ENCODE results near the gene MMEL1.
"Not testable (repeated sequence)": the region's sequence is repeated elsewhere in the genome, so short reads cannot be mapped to it uniquely, and the experiment has no call there.

MMEL1 gene

DNA sequence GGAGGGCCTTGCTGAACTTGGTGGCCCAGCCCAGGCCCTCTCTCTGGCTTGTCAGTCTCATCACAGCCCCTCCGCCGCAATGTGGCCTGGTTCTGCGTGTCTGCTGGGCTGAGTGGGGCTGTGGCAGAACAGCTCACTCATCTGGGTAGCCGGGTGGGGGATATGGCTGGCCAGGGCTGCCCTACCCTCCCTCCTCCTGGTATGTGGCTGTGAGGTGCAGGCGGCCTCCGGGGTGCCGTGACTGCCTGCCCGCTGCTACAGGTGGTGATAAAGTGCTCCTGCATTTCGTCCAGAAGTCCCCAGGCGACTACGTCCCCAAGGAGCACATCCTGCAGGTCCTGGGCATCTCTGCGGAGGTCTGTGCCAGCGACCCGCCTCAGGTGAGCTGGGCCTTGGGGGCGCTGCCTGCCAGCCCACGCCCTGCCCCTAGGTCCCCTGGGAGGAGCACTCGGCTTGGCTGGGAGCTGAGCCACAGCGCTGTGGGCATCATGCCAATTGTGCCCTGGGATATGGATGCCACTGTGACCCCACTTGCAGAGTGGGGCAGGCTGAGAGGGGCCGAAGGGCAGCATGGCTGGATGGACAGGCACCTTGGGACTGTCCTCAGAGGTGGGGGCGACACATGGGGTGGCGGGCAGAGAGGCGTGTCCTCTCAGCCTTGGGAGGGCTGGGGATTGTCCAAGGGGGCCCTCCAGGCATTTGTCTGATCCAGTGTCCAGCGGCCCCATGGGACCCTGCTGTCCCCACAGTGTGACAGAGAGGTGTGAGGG lies 44.0 kb downstream of the MMEL1 start:
- no peak for DNase-seq

DNA sequence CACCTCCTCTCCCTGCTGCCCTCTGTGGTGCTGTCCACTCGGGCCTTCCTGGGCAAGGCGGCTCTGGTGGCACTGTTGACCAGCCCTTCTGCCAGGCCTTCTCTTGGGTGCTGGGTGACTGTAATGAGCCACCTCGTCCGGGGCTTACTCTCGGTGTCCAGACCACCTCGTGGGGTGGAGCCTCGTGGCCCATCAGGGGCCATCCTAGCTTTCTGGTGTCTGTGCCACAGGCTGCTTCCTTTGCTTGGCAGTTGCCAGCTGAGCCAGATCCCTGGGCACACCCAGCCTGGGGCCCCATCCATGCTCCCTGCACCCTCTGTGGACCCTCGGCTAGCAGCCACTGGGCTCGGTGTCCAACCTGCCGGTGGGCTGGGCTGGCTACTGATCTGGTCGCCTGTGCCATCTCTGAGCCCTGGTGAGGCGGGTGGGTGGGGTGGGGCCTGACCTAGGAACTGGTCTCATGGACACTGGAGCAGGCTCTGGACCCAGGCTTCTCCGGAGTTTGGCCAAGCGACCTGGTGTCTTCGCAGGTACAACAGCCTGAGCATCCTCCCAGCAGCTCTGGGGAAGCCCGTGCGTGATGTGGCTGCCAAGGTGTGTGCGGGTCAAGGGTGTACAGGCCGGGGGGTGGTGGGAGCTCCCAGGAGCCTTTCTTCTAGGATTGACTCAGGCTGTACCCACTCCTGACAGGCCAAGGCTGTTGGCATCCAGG lies 44.8 kb downstream of the MMEL1 start:
- DNase-seq: no peak

DNA sequence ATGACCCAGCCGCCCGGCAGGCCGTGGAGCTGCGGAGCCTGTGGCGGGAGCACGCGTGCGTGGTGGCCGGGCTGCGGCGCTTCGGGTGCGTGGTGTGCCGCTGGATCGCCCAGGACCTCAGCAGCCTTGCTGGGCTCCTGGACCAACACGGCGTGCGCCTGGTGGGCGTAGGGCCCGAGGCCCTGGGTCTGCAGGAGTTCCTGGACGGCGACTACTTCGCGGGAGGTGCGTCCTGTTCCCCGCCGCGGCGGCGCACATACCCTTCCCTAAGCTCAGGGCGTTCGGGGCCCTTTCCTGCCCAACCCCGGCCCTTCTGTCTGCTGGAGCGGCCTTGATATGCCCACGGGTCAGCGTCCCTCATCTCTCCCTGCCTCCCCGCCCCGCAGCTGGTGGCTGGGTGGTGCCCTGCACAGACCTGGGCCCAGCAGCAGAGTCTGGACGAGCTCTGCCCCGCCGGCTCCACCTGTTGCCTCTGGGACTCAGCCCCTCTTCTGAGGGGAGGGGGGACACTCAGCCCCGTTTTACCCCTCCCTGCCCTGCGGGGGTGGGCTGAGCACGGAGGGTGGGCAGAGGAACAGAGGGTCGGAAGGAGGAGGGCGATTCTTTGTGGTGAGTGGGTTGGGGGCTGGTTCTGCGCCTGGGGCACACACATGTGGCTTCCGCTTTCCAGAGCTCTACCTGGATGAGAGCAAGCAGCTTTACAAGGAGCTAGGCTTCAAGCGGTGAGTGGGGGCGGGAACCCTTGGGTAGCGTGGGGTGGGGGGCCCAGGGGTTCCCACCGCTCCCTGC lies 45.6 kb downstream of the MMEL1 start:
- DNase-seq: no peak

DNA sequence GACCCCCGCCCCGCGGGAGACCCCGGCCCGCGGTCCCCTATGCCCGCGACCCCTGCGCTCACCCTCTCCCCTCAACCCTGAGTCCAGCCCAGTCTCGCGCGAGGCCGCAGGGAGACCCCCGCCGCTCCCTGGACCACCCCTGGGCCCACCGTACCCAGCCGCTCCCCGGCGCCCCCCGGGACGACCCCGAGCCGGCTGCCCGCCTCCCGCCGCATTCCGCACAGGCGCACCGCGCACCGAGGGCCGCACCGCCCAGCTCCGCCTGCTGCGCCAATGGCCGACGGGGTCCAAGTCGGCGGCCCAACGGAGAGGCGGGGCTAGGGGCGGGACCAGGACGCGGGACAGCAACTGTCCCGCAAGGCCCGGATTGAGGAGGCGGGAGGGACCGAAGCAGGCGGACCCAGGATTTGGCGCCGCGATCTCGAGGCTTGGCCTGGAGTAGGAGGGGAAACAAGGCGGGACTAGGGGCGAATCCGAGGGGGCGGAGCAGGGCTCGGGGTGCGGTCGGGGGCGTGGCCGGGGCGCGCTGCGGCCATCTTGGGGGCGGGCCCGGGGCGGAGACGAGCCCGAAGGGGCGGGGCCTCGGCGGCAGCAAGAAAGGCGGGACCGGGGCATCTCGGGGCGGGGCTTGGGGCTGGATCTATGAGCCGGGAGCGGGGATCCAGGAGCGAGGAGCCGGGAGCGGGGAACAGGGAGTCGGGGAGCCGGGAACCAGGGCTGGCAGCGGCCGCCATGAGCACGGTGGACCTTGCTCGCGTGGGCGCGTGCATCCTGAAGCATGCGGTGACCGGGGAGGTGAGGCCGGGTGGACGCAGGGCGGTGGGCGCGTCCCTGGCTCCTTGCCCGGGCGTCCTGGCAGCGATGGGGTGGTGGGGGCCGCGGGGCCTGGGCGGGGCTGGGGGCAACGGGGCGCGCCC lies 46.4 kb downstream of the MMEL1 start, which contains the start of gene PRXL2B:
PRXL2B (plus strand) TSS at position 624 of the 917 bp plus-strand sequence; CDS start at position 733, 109 bp downstream.
- DNase-seq: peak; percentile 97

DNA sequence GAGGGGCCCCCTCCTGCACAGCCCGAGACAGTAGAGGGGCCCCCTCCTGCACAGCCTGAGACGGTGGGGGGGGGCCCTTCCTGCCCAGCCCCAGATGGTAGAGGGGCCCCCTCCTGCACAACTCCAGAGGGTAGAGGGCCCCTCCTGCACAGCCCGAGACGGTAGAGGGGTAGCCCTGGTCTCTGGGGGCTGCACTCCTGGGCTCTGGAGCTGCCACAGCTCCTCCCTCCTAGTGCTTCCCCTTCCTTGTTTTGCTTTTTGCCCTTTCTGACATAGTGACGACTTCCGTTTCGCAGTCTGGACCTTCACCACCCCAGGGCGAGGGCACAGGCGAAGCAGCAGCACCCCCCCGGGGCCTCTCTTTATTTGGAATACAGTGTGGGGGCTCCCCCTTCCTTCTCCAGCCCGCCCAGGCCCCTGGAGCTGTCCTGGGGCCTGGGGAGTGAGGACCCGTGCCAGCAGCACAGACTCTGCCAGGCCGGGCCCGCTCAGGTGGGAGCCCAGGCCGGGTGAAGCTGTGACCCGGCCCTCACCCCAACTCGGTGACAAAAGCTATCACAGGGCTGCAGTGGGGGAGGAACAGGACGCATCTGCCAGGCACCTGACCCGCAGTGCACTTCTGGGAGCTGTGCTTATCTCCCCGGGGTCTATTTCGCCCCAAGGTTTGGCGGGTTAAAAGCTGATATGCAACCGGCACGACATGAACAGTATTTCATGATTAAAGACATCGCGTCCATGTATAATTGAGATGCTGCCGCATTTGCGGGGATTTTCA lies 47.3 kb downstream of the MMEL1 start:
- DNase-seq: peak; percentile 81

DNA sequence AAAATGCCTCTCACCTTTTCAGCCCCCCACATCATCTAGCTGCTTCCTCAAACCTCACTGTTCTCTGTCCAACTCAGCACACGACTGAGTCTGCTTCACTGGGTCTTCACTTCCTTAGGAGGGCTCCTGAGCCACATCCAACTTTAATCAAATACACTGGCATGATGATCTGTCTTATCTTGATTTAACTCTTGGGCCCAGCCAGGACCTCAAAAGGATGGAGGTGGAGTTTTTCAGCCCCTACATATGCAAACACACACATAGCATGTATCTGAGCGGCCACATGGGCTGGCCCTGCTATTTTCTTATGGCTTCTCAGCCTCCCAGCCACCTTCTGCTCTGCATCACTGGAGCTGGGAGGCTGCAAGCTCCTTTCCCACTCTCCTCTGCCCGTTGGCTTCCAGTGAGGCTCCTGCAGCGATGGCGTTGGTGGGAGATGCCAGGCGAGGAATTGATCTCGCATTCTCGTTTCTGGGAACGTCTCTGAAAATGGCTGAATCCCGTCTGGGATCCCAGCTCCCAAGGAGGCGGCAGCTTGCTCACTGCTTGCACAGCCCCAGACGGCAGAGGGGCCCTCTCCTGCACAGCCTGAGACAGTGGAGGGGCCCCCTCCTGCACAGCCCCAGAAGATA lies 48.0 kb downstream of the MMEL1 start:
- DNase-seq: no peak

DNA sequence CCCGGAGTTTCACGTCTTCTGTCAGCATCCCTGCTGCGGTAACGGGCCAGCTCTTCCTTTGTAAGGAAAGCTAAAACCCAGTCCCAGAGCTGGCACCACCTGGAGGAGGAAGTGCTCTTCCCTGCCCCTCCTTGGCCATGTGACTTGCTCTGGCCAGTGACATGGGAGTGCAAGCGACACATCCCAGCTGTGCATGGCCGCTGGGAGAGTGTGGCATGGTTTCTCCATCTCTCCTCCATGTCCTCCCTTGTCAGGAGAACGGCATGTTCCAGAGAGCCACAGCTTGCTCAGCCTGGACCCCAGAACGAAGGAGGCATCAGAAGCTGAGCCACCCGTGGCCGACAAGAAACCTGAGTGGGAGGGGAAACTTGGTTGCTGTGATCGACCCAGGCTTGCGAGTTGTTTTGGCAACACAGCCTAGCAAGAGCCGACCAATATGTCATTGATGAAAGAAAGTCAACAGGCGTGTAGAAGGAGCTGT lies 48.9 kb downstream of the MMEL1 start:
- DNase-seq: peak; percentile 77

DNA sequence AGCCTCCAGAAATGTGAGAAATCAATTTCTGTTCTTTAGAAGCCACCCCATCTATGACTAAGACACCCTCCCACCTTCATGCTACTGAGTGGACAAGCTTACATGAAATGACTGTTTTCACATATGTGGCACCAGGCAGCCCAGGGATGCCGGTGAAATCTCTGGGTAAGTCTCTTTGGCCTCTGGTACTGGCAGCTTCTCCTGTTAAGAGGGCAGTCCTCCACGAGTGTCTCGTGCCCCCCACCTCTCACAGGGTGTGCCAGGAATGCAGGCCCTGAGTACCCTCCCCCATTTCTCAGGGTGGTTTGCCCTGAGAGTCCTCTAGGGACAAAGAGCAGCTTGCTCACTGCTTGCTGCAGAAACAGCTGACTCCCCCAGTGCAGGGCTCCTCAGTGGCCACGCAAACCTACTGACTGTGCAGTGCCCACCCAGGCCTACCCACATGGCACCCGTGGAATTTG lies 49.5 kb downstream of the MMEL1 start:
- peak; percentile 15 for DNase-seq

DNA sequence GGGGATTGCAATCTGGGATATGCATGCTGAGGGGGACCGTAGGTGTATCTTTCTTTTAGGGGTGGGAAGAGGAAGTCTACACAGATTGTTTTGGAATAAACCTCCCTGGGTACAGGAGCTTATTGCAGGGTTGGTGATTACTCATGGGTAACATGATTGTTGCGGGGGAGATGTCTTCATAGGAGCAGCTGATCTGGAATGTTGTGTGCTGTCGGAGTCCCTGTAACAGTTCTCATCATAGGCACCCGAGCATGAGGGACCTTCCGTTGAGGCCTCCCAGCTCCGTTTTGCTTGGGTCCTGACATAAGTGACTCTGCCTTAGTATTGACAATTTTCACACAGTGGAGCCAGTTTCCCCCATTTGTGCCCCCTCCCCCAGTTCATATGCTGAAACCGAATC lies 50.4 kb downstream of the MMEL1 start:
- no peak for DNase-seq

DNA sequence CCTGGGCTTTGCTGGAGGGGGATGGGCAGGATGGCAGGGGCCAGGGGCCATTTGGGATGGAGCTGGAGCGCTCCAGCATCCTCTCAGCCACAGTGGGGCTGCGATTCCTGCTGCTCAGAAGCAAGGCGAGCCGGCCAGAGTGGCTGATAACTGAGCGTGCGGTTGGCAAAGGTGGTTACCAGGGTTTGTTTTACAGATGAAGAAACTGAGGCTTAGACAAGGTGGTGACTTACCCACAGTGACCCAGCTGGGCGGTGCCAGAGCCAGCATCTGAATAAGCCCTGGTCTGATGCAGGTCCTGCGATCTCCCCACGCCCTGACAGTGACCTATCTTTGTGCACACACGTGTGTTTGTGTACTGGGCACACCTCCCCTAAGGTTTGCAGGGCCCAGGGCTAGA lies 52.1 kb downstream of the MMEL1 start:
- DNase-seq: no peak

DNA sequence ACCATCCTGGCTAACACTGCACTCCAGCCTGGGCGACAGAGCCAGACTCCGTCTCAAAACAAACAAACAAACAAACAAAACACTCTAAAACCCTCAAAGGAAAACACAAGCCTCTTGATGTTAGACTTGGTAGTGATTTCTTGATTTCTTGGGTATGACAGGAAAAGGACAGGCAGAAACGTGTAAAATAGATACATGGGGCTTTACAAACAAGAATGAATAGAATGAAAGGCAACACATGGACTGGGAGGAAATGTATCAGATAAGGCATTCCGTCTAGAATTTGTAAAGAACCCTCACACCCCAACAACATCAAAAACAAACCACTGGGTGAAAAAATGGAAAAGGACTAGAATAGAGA lies 54.1 kb downstream of the MMEL1 start:
- DNase-seq: peak; percentile 9

DNA sequence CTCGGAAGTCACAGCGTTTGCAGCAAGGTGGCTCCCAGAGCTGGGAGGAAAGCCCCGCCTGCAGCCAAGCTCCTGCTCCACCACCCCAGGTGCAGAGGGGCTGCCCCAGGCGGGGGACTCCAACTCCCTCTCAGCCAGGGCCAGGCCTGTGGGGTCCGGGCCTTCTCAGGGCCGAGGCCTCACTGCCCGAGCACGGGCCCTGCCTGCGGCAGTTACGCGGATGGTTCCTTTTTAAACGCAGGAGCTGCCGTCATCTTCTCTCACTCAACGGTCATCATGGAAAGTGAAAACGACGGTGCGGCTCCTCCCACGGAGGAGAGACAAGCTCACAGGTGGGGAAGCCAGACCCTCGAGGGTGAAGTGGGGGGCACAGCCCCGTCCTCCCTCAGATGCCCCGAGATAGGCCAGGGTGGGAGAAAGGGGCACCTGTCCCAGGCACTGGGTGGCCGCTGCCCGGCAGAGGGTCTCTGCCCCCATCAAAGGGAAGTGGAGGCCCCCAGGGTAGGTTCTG lies 55.2 kb downstream of the MMEL1 start:
- peak; percentile 39 for DNase-seq

DNA sequence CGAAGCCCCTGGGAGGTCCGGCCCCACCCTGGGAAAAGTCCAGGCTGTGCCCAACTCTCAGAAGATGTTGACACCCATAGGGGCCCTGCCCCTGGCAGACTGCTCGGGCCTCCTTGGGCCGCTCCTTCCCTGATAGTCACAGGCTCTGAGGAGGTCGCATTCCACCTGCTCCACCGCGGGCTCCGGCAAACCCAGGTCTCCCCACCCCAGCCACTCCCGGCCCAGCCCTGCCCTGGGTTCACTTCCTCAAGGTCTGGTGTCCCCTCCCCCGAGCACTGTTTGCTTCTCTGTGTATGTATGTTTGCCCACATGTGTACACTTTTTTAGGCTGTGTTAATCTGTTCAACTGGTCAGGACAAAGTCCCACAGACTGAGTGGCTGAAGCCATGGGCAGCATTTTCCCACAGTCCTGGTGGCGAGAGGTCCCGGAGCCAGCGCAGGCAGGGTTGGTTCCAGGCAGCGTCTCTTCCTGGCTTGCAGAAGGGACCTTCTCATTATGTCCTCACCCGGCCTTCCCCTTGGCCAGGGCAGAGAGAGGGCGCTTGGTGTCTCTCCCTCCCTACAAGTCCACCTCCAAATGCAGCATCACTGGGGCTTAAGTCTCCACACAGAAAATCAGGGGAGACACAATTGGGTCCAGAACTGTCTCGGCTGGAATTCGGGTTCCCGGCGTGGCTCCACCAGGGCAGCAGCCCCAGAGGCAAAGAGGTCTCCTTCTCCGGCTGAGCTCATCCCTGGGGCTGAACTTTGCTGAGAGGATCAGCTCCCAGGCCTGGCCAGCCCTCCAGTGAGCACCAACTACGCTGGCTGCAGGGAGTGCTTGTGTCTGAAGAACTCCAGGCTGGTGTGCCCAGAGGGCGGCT lies 56.8 kb downstream of the MMEL1 start:
- no peak for DNase-seq

DNA sequence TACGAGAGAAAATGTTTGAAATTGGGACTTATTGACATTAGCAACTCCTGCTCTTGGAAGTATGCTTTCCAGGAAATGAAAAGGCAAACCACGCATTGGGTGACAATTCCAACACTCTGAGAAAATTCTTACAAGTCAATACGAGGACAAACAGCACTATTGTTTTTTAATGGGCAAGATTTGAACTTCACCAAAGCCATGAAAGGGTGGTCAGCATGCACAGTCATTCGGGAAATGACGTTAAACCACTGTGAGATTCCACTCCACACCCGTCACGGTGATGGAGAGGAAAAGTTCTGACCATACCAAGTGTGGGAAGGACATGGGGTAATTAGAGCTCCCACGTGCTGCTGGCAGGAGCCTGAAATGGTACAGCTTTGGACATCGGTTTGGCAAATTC lies 58.5 kb downstream of the MMEL1 start:
- no peak for DNase-seq

DNA sequence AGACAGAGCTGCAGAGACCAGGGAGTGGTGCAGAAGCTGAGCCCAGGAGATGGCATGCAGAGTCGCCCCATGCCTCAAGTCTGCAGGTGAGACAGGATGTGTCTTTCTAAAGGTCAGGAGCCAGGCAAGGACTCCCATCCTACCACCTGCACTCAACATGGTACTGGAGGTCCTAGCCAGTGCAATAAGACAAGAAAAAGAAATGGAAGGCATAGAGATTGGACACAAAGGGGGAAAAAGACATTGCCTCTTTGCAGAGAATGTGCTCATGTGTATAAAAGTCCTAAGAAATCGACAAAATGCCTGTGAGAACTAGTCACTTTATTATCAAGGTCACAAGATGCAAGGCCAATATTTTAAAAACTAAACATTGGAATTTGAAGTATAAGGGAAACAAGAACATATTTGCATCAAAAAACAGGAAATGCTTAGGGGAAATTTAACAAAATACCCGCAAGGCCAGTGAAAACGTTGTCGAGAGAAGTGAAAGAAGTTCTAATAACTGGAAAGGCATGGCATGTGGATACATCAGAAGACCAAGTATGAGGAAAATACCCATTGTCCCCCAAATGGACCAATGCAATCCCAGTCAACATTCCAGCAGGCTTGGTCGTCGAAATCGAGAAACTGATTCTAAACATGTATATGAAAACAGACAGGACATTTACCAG lies 59.4 kb downstream of the MMEL1 start:
- DNase-seq: no peak

DNA sequence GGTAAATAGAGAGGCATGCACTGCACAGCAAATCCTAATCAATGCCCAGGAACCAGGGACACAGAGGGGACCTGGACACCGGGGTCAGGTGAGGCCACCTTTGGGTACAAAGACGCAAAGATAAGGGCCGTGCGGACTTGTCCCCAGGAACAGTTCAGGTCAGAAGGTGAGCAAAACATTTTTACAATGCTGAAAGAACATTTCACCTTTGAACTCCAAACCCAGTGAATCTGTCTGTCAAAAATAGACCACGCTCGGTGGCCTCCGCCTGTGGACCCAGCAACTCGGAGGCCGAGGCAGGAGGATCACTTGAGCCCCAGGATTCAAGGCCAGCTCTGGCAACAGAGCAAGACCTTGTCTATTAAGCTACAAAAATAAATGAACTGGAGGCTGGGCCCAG lies 61.5 kb downstream of the MMEL1 start:
- DNase-seq: no peak

DNA sequence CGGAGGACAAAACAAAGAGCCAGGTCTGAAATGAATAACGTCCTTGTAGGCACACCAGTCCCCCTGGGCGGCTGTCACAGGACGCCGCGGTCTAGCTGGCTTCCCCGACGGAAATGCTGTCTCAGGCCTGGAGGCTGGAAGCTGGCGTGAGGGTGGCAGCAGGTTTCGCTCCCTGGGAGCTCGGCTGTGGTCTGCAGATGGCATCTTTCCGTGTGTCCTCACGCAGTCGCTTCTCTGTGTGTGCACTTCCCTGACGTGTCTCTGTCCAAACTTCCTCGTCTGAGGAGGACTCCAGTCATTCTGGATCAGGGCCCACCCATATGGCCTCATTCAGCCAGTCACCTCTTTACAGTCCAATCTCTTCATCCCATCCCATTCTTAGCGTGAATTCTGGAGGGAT lies 62.5 kb downstream of the MMEL1 start:
- no peak for DNase-seq

DNA sequence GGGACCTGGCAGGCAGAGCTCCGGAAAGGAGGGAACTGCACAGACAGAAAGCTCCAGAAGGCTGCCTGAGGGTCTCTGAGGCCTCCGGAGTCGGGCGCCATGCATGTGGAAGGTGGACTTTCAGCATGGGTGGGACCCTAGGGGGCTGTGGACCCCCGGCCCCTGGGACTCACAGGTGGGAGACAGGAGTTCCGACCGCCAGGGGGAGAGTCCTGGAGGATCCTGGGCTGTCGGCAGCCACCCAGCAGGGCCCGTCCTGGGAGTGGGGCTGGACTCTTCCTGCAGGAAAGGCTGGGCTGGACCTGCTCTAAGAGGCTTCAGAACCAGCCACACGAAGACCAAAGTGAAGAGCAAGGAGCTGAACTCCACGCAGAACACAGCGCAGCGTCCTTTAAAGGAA lies 63.1 kb downstream of the MMEL1 start:
- not testable (repeated sequence) for DNase-seq

DNA sequence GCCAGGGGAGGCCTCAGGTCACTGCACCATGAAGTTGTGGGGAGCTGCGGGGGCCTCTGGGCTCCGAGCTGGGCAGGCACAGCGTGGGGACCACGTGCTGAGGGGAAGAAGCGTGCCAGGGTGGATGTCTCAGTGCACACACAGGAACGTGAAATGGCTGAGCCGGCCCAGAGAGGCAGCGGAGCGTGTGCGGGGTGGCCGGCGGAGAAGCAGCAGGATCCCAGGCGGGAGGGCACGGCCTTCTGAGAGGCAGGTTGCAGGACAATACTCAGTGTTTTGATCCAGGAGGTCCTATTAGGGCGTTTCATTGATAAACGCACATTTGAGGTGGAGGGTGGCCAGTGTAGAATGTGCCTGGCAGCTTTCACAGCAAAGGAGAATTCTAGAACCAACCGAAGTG lies 63.8 kb downstream of the MMEL1 start:
- DNase-seq: no peak
